SK-N-SH (cell line): ENCODE results near the gene MAGEB1. TPM values are rescaled to one million over a fixed set of nuclear protein-coding genes. Genes with fewer than 3 reads are reported as not detected.

Experiments
- CTCF ChIA-PET: fragments of 300-600, 350-600 bp; formaldehyde crosslinking; extraction: SDS; loops from one replicate; lab custom pipeline; 2021; lab: Yijun Ruan, JAX
- POLR2A ChIA-PET: fragments of 350-600 bp; sonication (Branson Sonifier 250); formaldehyde crosslinking; extraction: SDS; loops from one replicate; lab custom pipeline; 2020; ENCODE audit warnings: antibody characterized with exemption, inconsistent platforms; lab: Yijun Ruan, JAX
- DNase-seq: peaks from one replicate; pipeline ENCODE4 v3.0.0; 2012
- H2AFZ ChIP-seq: fragments of 200-600 bp; sonication (generic); 2 replicates; pipeline ENCODE4 v1.8.1; 2016; ENCODE audit warnings: antibody characterized with exemption, mild to moderate bottlenecking, low read depth
- H3F3A ChIP-seq: fragments of 200-600 bp; sonication (generic); replicated peaks from 2 replicates; pipeline ENCODE3; 2016; ENCODE audit warnings: antibody characterized with exemption, mild to moderate bottlenecking; ENCODE audit not compliant: insufficient read depth
- H3K27ac ChIP-seq, 2 experiments: fragments of 200-500 bp in 1 of 2; fragments of 200-600 bp in 1 of 2; sonication (Bioruptor generic) in 1 of 2; sonication (generic), shearing (Covaris generic) in 1 of 2; 2 replicates each; pipeline versions ENCODE4 v1.5.1 to v1.6.1; 2014 to 2016; ENCODE audit warnings: low read depth in 2 of 2, inconsistent platforms in 1 of 2, low read length in 1 of 2, mild to moderate bottlenecking in 1 of 2, mixed read lengths in 1 of 2
- H3K27me3 ChIP-seq: fragments of 200-600 bp; sonication (generic), shearing (Covaris generic); 2 replicates; pipeline ENCODE4 v1.6.1; 2016; ENCODE audit warnings: mixed run types; ENCODE audit not compliant: insufficient read depth
- H3K36me3 ChIP-seq, 2 experiments: fragments of 200-500 bp in 1 of 2; fragments of 200-600 bp in 1 of 2; sonication (Bioruptor generic) in 1 of 2; sonication (generic) in 1 of 2; replicated peaks in 1 of 2; 2 replicates each; pipeline versions ENCODE3 to v1.5.1; 2014 to 2016; ENCODE audit warnings: low read length in 1 of 2, mild to moderate bottlenecking in 1 of 2; ENCODE audit not compliant: insufficient read depth in 2 of 2, control insufficient read depth in 1 of 2
- H3K4me1 ChIP-seq, 2 experiments: fragments of 200-500 bp in 1 of 2; fragments of 200-600 bp in 1 of 2; sonication (Bioruptor generic) in 1 of 2; sonication (generic), shearing (Covaris generic) in 1 of 2; 2 replicates each; pipeline versions ENCODE4 v1.5.1 to v1.6.1; 2014 to 2016; ENCODE audit warnings: low read depth in 1 of 2, low read length in 1 of 2, mixed run types in 1 of 2; ENCODE audit not compliant: insufficient read depth in 2 of 2, control insufficient read depth in 1 of 2
- H3K4me2 ChIP-seq: fragments of 200-600 bp; sonication (generic), shearing (Covaris generic); 2 replicates; pipeline ENCODE4 v1.6.1; 2017; ENCODE audit warnings: mixed run types
- H3K4me3 ChIP-seq, 2 experiments: fragments of 200-500 bp in 1 of 2; fragments of 200-600 bp in 1 of 2; sonication (Bioruptor generic) in 1 of 2; sonication (generic), shearing (Covaris generic) in 1 of 2; 2 replicates each; pipeline versions ENCODE4 v1.5.1 to v1.8.1; 2014 to 2016; ENCODE audit warnings: low read depth in 2 of 2, inconsistent platforms in 1 of 2, low read length in 1 of 2, mild to moderate bottlenecking in 1 of 2, mixed read lengths in 1 of 2, moderate library complexity in 1 of 2
- H3K79me2 ChIP-seq: fragments of 200-600 bp; sonication (generic); 2 replicates; pipeline ENCODE4 v1.8.1; 2017; ENCODE audit warnings: mild to moderate bottlenecking; ENCODE audit not compliant: insufficient read depth
- H3K9ac ChIP-seq: fragments of 200-600 bp; sonication (generic); 2 replicates; pipeline ENCODE4 v1.6.1; 2017; ENCODE audit warnings: mixed run types
- H3K9me2 ChIP-seq: fragments of 200-600 bp; sonication (generic); 2 replicates; pipeline ENCODE4 v1.6.1; 2017; ENCODE audit warnings: mixed run types
- H3K9me3 ChIP-seq: fragments of 200-600 bp; sonication (generic); 2 replicates; pipeline ENCODE4 v1.6.1; 2017; ENCODE audit warnings: mixed run types, mild to moderate bottlenecking, moderate library complexity
- H4K20me1 ChIP-seq: fragments of 200-600 bp; sonication (generic); 2 replicates; pipeline ENCODE4 v1.6.1; 2017; ENCODE audit warnings: mild to moderate bottlenecking, mixed run types; ENCODE audit not compliant: insufficient read depth
- CTCF ChIP-seq: fragments of 200-600 bp; sonication (generic); IDR thresholded peaks from 2 replicates; pipeline ENCODE4 v1.6.1; 2017; ENCODE audit warnings: antibody characterized with exemption, mild to moderate bottlenecking, moderate library complexity
- FOSL2 ChIP-seq: IDR thresholded peaks from 2 replicates; pipeline ENCODE4 v1.4.0; 2012; ENCODE audit warnings: low read depth, mild to moderate bottlenecking, moderate library complexity, borderline replicate concordance
- GATA2 ChIP-seq: sonication (generic); formaldehyde crosslinking; IDR thresholded peaks from 2 replicates; pipeline ENCODE4 v1.5.0; 2020; ENCODE audit warnings: mild to moderate bottlenecking, missing genetic modification reagents
- NFIC ChIP-seq: IDR thresholded peaks from 2 replicates; pipeline ENCODE4 v1.4.0; 2012; ENCODE audit warnings: borderline replicate concordance
- REST ChIP-seq: IDR thresholded peaks from 2 replicates; pipeline ENCODE4 v1.6.1; 2012; ENCODE audit warnings: mild to moderate bottlenecking, low read depth, low read length, moderate library complexity
- RFX5 ChIP-seq: IDR thresholded peaks from 2 replicates; pipeline ENCODE4 v1.6.1; 2012; ENCODE audit warnings: mild to moderate bottlenecking, improper control_type of control experiment, low read length
- USF2 ChIP-seq: fragments of 150-350 bp; IDR thresholded peaks from 2 replicates; pipeline ENCODE4 v1.6.1; 2017; ENCODE audit warnings: antibody characterized with exemption, low read length, low read depth, borderline replicate concordance
- YY1 ChIP-seq: IDR thresholded peaks from 2 replicates; pipeline ENCODE4 v1.4.0; 2012; ENCODE audit warnings: low read depth, mild to moderate bottlenecking
- ZBTB33 ChIP-seq: IDR thresholded peaks from 2 replicates; pipeline ENCODE4 v1.4.0; 2012; ENCODE audit warnings: low read depth, borderline replicate concordance
- WGBS: methylation state at CpG from one replicate; pipeline ENCODE4 v1.1.6; 2017; ENCODE audit warnings: low lambda C conversion rate; 5-methylcytosine and 5-hydroxymethylcytosine counted together
- polyA plus RNA-seq, 3 experiments: library from polyadenylated mRNA; depleted of rRNA; stranded (reverse); fragments of >200 nt; gene quantifications; 2 replicates each; pipeline ENCODE4 v1.2.3, GENCODE V29; 2012

The MAGEB1 gene
- polyA plus RNA-seq, 1 of the 3 experiments (the other 2 are of a cell fraction) = 0.02 TPM

- Histone ChIP-seq H4K20me1 (no peaks in the 10 kb centered on the region), H3F3A (no peaks in the 10 kb centered on the region), H3K9me2 (no peaks in the 10 kb centered on the region), H3K9ac (no peak overlapping the region), H3K4me3 (no peak overlapping the region), H3K4me1 (no peaks in the 10 kb centered on the region), H3K27me3 (peaks cover 4% of the 10 kb centered on the region; the same call in 1 of the 2 replicates), H3K9me3 (no peaks in the 10 kb centered on the region), H3K36me3 (no peaks in the 10 kb centered on the region), H3K4me2 (no peak overlapping the region), H3K27ac (no peak overlapping the region), H3K79me2 (no peaks in the 10 kb centered on the region), H2AFZ (no peak overlapping the region)
- CTCF ChIA-PET = no interaction called here
- DNase-seq = no peak
- POLR2A ChIA-PET = no interaction called here
- 9% methylated on average over 2 of the region's 2 CpGs for WGBS
- no peak for TF ChIP-seq RFX5
- peak; percentile 21; the same call in 1 of the 2 replicates for TF ChIP-seq CTCF
- no peak for TF ChIP-seq REST
- no peak for TF ChIP-seq USF2
- TF ChIP-seq ZBTB33 = no peak
- no peak for TF ChIP-seq FOSL2
- no peak for TF ChIP-seq GATA2
- no peak for TF ChIP-seq YY1
- no peak for TF ChIP-seq NFIC
These were observed 34.8 kb upstream of the MAGEB1 start for GRCh38 chrX:30212172-30212571.
